Central memory CD4-positive, alpha-beta T cell (primary cell): ENCODE measurements around the gene AKAP13.

Experiments used
- DNase-seq: peaks from one replicate; pipeline ENCODE4 v3.0.0; 2022

The AKAP13 gene

GRCh38 chr15:85607842-85608241, 227.4 kb downstream of the AKAP13 start:
- DNase-seq, result no peak

GRCh38 chr15:85609492-85609891, 229.1 kb downstream of the AKAP13 start:
- no peak for DNase-seq

GRCh38 chr15:85611361-85611760, 231.0 kb downstream of the AKAP13 start:
- no peak for DNase-seq

- DNase-seq, result no peak
These were observed 233.7 kb downstream of the AKAP13 start for GRCh38 chr15:85614059-85614458.

GRCh38 chr15:85615930-85616329, 235.5 kb downstream of the AKAP13 start:
- DNase-seq, result peak; percentile 17

- DNase-seq, result no peak
These were observed 236.2 kb downstream of the AKAP13 start for GRCh38 chr15:85616549-85617110.

- DNase-seq, result no peak
These were observed 237.8 kb downstream of the AKAP13 start for GRCh38 chr15:85618228-85618505.

GRCh38 chr15:85618956-85619491, 238.6 kb downstream of the AKAP13 start:
- peak; percentile 55 for DNase-seq

GRCh38 chr15:85619992-85620689, 239.7 kb downstream of the AKAP13 start:
- DNase-seq, result peak; percentile 10

GRCh38 chr15:85620690-85621049, 240.3 kb downstream of the AKAP13 start:
- peak; percentile 23 for DNase-seq

GRCh38 chr15:85621094-85621493, 240.7 kb downstream of the AKAP13 start:
- DNase-seq, result no peak

- DNase-seq, result no peak
These were observed 241.9 kb downstream of the AKAP13 start for GRCh38 chr15:85622221-85622831.

GRCh38 chr15:85623315-85624049, 243.1 kb downstream of the AKAP13 start:
- DNase-seq, result no peak

- peak; percentile 28 for DNase-seq
These were observed 243.9 kb downstream of the AKAP13 start for GRCh38 chr15:85624291-85624801.

- peak; percentile 66 for DNase-seq
These were observed 244.9 kb downstream of the AKAP13 start for GRCh38 chr15:85625166-85625830.

- peak; percentile 68 for DNase-seq
These were observed 245.5 kb downstream of the AKAP13 start for GRCh38 chr15:85625856-85626255.

GRCh38 chr15:85627213-85627935, 247.0 kb downstream of the AKAP13 start:
- no peak for DNase-seq

GRCh38 chr15:85630311-85630710, 249.9 kb downstream of the AKAP13 start:
- no peak for DNase-seq

GRCh38 chr15:85631018-85631417, 250.6 kb downstream of the AKAP13 start:
- no peak for DNase-seq

GRCh38 chr15:85632014-85632413, 251.6 kb downstream of the AKAP13 start:
- DNase-seq, result no peak

GRCh38 chr15:85633859-85634258, 253.5 kb downstream of the AKAP13 start:
- DNase-seq, result no peak

- DNase-seq, result no peak
These were observed 255.9 kb downstream of the AKAP13 start for GRCh38 chr15:85636351-85636750.
